ENCODE measurements around the gene DAG1.

DNA sequence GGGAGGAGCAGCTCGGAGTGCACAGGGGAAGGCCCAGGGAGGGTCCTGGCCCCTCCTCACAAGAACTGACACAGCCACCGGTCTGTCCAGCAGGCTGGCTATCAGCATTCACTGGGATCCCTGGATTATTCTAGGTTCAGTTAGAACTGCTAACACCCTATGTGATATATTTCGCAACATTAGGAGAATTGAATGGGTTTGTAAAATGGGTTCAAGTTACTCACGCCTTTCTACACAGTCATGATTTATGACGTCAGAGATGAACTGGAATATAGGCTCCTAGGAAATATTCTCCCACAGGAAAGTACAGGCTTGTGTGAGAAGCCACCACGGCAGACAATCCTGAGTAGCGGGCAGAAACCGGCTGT, 83.2 kb downstream of the DAG1 start:
- TF ChIP-seq, protein P1, sequence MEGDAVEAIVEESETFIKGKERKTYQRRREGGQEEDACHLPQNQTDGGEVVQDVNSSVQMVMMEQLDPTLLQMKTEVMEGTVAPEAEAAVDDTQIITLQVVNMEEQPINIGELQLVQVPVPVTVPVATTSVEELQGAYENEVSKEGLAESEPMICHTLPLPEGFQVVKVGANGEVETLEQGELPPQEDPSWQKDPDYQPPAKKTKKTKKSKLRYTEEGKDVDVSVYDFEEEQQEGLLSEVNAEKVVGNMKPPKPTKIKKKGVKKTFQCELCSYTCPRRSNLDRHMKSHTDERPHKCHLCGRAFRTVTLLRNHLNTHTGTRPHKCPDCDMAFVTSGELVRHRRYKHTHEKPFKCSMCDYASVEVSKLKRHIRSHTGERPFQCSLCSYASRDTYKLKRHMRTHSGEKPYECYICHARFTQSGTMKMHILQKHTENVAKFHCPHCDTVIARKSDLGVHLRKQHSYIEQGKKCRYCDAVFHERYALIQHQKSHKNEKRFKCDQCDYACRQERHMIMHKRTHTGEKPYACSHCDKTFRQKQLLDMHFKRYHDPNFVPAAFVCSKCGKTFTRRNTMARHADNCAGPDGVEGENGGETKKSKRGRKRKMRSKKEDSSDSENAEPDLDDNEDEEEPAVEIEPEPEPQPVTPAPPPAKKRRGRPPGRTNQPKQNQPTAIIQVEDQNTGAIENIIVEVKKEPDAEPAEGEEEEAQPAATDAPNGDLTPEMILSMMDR (IDR thresholded peaks at IDR 0.05; ENCODE audit: low read length): no peak
- TF ChIP-seq EZH2 (IDR thresholded peaks at IDR 0.05; ENCODE audit: borderline replicate concordance, low read length): no peak

Measured in OCI-LY1 (cell line).